Smooth muscle cell of the coronary artery (primary cell): ENCODE measurements around the gene LIPN. TPM values are rescaled to one million over a fixed set of nuclear protein-coding genes. Genes with fewer than 3 reads are reported as not detected.

Experiments
- total RNA-seq: library from RNA; depleted of rRNA; stranded (reverse); fragments of >200 nt; gene quantifications from 2 replicates; pipeline ENCODE4 v1.2.3, GENCODE V29; 2014; ENCODE audit warnings: low replicate concordance

Gene LIPN
- total RNA-seq: not detected in 2 replicates

GRCh38 chr10:88759366-88760101 lies at the start of gene LIPN:
LIPN (plus strand) TSS chr10:88760020; CDS start chr10:88761406, 1,386 bp downstream.

GRCh38 chr10:88802523-88803285 lies 42.9 kb downstream of the LIPN start, which contains the start of gene LIPM:
LIPM (plus strand) TSS chr10:88802730; CDS start chr10:88802897, 167 bp downstream.

Other genes with a start within 250 kb of the LIPN start
- 6.7 and 13.1 TPM in 2 replicates for gene RNLS, start 176.7 kb upstream of the LIPN start, total RNA-seq
- not detected in 2 replicates for gene LIPJ, start 173.3 kb upstream of the LIPN start, total RNA-seq
- gene LIPF, start 95.6 kb upstream of the LIPN start, total RNA-seq: not detected in 2 replicates
- not detected in 2 replicates for gene LIPK, start 53.8 kb upstream of the LIPN start, total RNA-seq
- not detected in 2 replicates for gene LIPM, start 42.7 kb downstream of the LIPN start, total RNA-seq
- gene ANKRD22, start 91.8 kb downstream of the LIPN start, total RNA-seq: not detected in 2 replicates
- gene STAMBPL1, start 120.2 kb downstream of the LIPN start, total RNA-seq: 8.3 and 29.6 TPM in 2 replicates
- 131 and 480 TPM in 2 replicates for gene ACTA2, start 192.8 kb downstream of the LIPN start, total RNA-seq
- gene FAS, start 230.8 kb downstream of the LIPN start, total RNA-seq: 60.1 and 108 TPM in 2 replicates